Inflammatory macrophage (primary cell): ENCODE measurements around the gene DNAJC11.
"Not testable (repeated sequence)": the region's sequence is repeated elsewhere in the genome, so short reads cannot be mapped to it uniquely, and the experiment has no call there.

Experiments used
- DNase-seq, 2 donors: peaks; one replicate each; pipeline ENCODE4 v3.0.0-alpha.2; 2020 to 2022

The DNAJC11 gene

DNA sequence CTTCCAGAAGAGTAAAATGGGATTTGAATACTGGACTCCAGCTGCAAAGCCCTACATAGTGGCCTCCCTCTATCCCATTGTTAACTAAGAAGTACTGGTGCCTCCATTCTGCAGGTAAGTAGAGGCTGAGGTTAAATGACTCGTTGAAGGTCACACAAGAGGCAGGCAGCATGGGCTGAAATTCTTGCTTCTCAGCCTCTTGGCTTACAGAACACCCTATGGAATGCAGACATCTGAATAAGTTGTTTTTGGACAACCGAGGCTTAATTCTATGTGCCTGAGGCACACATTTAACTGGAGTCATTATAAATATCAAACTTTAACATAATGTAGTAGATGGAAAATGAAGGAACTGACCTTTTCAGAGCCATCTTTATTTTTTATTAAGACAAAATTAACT lies 5.7 kb downstream of the DNAJC11 start:
- no peak for DNase-seq

DNA sequence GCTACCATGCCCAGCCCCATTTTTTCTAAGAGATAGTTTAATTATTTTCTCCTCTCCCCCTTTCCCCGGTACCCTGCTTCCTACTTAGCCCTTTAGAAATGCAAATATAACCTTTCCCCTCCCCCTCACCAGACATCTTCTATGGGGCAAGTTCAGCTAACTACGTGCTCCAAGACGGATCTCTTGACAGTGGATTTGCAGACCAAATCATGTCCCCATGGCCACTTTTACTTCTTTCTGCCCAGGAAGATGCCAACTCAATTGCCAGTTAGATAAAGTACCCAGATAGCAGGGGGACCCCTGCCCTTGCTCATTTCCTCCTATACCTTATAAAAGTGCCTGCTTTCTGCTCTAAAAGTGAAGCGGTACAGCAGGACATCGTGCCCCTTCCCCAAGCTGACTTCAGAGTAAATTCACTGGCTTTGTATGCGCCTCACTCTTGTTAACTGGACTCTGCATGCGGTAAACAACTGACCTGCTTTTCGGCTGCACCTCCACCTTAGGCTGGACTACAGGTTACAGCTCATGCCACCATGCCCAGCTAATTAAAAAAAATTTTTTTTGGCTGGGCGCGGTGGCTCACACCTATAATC lies 7.4 kb downstream of the DNAJC11 start:
- no peak for DNase-seq

DNA sequence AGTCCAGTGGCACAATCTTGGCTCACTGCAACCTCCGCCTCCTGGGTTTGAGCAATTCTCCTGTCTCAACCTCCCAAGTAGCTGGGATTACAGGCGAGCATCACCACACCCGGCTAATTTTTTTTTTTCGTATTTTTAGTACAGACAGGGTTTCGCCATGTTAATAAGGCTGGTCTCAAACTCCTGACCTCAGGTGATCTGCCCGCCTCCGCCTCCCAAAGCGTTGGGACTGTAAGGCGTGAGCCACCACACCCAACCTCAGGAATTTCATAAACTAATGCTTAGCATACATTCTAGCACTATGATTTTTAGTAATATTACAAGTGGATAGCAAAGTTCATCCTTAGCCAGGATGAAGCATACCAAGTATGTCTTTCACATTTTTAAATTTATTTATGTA lies 8.7 kb downstream of the DNAJC11 start:
- no peak for DNase-seq

DNA sequence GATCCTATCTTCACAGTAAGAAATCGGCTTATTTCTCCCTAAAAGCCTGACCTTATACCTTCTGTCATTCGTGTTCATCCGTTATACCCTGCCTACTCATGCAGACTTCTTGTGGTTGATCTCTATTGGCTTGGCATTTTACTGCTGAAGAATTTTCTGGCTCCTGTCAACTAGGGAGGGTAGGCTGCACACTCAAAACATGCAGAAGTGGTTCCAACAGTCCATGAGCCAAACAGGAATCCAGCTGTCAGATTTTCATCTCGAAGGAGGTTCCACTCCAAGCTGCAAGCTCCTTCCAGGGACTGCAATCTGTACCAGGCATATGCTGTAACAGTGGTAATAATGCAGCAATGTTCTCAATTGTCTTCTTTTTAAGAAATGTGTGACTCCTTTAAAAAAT lies 10.1 kb downstream of the DNAJC11 start:
- no peak for DNase-seq

DNA sequence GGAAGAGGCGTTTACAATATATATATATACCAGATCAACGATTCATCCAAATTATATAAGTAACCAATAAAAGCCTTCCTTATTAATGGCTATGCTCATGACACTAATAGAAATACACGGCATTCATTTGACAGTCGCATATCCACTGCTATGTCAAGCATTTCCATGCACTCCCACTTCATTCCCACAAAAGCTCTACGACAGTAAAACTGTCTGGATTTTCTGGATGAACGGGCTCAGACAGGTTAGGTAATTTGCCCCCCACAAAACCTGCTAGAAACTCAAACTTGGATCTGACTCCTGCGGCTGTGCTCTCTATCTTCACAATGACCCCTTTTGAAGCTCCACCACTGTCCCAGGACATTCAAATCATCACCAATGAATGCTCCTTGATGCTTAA lies 11.4 kb downstream of the DNAJC11 start:
- DNase-seq, result no peak

DNA sequence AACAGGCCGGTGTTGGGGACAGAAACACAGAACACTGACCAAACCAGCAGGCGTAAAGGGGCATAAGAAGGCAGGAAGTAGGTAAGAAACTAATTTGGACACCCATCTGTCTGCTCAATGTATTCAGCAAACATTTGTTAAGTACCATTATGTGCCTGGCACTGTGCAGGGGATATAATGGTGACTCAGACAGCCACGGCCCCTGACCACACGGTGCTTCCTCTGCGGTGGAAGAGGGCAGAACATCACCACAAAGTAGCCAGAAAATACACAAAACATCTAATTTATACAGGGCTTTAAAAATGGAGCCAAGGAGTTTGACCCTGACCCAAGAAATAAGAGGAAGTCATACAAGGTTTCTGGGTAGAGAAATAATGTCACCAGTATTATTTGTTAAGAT lies 12.9 kb downstream of the DNAJC11 start:
- DNase-seq, result no peak

DNA sequence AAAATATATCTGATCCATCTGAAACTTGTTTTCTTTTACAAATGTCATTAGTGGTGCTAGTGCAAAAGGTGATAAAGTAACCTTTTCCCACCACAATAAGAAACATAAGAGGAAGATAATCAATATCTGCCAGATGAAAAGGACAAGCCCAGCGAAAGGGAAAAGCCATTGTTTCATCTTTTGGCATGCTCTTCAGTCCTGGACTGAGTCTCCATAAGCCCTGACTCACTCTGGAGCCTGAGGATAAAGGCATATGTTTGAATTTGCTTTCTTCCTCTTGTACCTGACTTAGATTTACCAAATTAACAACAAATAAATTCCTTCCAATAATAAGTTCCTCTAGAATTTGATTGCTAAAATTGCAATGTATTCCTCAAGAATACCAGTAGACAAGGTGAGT lies 13.6 kb downstream of the DNAJC11 start:
- no peak for DNase-seq

DNA sequence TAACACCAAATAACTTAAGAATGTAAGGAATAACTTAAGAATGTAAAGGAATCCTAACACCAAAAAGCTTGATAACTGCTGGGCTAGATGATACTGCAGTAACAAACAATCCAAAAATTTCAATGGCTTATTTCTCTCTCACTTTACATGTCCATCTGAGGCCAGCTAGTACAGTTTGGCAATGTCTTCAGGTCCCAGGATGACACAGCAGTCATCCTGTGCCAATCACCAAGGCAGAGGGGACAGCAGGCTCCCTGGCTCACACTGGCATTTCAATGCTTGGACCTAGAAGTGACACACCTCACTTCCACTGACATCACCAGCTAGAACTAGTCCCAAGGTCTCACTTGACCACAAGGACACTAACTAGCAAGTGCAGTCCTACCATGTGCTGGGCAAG lies 15.3 kb downstream of the DNAJC11 start:
- no peak for DNase-seq

DNA sequence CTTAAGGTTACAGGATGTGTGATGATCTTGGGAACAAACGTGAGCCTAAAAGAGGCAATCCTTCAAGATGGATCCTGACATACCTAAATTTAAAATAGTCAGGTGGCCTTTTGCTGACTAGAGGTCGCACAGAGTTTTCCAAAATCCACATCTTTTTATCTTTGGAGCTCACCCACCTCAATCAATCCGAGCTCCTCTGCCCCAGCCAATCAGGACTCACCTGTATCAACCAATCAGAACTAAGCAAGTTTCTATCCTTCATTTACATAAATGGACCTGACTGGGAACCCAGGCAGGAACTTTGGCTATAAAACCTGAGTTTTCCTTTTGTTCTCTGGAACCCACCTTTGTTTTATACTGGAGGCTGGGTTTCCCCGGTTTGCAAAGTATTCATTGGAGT lies 16.2 kb downstream of the DNAJC11 start:
- DNase-seq, result no peak

DNA sequence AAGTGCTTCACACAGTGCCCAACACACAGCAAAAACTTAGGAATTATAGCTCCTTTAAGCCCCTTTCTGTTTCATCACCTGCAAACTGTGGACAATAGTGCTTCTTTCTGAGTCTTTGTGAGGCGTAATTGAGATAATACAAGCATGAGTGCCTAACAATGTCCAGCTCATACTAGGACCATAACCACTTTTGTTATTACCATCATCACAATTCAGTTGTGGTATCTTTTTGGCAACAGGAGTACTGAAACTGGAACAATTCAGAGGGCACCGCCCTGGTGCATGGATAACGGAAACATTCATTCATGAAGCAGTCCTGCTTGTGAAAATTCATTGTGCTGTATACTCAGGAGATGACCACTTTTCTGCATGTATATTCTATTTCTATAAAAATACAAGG lies 18.2 kb downstream of the DNAJC11 start:
- no peak for DNase-seq

DNA sequence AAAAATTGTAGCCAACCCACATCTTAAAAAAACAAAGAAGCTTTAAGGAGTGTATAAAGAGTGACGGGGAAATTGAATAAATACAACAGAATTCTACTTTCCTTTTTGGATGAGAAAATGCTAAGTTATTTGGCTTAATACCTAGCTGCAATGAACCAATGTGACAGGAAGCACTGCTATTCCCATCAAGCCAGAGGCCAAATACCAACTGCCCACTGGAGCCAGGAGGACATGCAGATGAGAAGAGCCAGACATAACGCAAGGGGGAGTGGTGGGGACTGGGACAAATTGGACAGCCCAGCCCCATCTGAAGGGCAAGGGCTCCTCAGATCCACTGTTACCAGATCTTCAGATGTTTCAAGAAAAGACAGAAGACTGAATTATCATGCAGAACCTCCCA lies 25.7 kb downstream of the DNAJC11 start:
- no peak for DNase-seq

DNA sequence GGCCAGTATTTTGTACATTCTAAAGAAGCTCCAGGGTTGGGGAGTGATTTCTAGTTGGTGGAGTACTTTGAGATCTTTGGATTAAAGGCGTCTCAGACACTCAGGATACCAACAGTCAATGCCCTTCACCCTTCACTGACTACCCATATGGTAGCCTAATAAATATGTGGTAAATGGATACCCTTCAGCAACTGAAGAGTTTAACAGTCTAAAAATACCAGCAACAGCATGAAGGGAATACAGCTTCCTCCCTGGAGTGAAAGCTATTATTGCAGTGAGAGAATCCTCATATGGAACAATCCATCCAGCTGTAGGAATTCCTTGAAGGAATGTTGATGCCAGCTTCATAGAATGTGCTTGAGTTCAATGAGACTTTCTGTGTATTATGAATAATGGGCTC lies 26.8 kb downstream of the DNAJC11 start:
- no peak for DNase-seq

DNA sequence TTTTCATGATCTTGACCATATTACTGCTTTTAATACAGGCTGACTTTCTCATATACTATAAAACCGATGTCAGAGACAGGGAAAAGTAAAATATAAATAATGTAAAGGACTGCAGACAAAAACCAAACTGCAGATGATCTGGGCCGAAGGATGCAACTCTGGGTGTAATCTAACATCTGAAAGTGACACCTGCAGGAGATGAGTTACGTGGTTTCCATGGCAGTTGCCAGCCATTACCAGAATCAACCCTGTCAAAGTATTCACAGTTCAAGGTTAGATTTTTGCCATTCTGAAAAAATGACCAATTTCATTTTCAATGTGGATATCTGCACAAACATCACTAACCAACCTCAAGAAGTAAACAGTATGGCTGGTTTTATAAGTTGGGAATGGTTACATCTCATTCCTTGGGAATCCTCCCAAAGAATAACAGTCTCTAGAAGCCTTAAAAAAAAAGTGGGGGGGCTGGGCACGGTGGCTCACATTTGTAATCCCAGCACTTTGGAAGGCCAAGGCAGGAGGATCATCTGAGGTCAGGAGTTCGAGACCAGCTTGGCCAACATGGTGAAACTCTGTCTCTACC lies 27.7 kb downstream of the DNAJC11 start:
- no peak for DNase-seq

DNA sequence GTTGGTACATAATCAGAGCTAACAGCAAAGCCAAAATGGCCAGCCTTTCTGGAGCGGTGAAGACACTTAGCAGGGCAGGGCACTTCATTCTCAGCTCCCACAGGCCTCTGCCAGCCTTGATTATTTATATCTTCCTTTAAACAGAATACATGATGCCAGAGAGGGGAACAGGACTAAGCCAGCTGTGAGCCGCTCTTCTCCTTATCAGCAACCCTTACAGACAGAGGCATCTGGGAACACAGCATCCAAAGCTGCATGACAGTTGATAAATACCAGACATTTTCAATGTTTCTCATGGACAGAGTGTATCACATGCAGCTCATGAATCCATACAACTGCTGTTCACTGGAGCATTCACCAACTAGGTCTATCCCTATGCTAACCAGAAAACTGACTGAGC lies 29.1 kb downstream of the DNAJC11 start:
- DNase-seq, result no peak

DNA sequence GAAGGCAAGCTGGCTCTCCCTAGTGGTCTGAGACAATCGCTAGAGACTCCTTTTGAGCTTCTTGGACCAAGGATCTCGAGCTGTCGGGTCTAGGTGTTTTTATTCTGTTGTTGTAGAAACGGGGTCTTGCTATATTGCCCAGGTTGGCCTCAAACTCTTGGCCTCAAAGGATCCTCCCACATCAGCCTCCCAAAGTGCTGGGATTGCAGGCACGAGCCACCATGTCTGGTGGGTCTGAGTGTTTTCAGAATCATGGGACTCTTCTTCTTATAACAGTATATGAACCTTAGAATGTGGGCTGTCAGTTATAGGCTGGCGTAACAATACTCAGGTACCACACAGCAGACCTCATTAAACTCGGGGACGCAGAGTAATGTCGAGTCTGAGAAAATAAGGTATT lies 33.1 kb downstream of the DNAJC11 start:
- no peak for DNase-seq

DNA sequence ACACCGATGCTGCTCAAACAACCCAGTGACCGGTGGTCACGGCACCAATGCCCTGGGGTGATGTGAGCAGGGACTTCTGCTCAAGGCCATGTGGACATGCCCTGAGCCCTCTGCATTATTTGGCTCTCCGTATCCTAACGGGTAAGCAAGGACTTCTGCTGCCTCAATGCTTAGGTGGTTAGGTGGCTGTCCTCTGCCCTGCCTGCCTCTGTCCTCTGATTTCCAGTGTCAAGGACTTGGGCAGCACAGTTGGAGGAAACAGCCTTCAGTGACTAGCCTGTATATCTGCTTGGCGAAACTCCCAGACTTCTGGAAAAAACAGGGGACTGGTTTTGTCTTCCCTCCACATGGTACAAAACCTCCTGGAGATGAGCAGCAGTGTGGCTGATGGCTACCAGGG lies 34.5 kb downstream of the DNAJC11 start:
- DNase-seq, result no peak

DNA sequence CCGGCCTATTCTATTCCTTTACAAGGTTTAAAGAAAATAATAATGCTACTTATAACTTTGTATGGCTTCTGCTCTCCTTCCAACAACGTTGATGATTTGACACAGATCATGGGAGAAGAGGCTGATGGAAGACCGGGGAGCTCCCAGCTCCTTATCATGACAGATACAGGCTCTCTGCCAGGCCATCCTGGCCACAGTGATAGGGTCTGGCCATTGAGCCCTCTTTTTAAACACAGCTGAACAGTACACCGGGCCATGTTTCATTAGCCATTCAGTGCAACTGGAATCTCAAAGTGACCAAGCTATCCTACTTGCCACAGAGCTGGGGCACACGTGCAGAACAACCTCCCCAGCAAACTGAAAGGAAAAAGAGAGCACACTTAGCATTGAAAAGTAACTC lies 34.9 kb downstream of the DNAJC11 start:
- DNase-seq, result no peak

DNA sequence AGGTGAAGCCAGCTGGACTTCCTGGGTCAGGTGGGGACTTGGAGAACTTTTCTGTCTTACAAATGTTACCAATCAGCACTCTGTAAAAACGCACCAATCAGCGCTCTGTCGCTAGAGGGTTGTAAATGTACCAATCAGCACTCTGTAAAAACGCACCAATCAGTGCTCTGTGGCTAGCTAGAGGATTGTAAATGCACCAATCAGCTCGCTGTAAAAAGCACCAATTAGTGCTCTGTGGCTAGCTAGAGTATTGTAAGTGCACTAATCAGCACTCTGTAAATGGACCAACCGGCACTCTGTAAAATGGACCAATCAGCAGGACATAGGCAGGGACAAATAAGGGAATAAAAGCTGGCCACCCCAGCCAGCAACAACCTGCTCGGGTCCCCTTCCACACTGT lies 39.1 kb downstream of the DNAJC11 start:
- DNase-seq, result not testable (repeated sequence)

DNA sequence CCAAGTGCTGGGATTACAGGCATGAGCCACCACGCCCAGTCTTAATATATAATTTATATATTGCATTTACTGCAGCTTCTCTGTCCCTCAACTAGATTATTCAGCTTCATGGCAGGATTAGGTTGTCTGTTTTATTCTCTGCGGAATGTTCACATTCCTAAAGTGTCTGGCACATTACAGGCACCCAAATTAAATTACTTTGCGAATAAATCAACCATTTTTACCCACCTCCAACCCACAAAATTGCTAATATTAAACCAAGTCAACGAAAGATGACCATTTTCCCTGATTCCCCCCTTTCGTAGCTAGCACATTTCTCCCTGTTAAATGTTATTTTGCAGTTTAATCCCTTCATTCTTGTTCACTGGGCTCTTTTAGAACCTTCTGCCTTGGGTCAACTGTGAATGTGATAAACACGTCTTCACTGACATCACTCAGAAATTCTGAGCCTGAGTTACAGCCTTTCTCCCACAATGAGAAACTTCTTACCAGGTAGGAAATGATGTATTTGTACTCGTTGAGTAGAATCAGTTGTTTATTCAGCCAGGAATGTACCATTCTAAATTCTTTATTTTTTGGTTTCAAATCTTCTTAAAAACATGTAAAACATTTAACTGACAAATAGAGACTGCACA lies 41.1 kb downstream of the DNAJC11 start:
- DNase-seq, result no peak

DNA sequence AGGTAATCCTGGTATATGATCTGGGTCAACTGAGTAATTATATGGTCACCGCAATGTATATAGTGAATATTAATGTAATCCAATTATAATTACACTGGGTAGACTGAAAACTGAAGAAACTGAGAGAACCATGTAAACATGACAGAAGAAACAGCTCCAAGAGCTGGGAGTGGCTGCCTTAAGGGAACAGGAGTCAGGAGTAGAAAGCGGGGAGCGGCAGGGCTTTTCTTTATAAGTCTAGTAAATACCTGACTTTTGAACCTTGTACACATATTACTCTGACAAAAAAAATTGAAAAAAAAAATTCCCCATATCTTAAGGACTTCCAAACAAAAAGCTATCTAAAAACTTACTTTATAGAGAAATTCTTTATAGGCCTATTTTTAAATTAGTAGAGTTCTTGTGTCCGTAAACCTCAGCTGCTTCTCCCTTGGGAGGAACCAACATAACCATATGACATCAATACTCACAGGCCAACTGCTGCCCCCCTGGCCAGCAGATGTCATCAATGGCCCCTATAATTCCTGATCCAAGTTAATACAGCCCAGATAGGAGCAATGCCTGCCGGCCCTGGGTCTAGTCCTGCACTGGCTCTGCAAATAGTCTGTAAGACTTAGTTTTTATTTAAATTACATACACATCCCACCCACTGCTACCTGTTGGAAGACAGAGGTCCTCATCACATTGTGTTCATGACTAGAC lies 43.1 kb downstream of the DNAJC11 start:
- DNase-seq, result no peak

DNA sequence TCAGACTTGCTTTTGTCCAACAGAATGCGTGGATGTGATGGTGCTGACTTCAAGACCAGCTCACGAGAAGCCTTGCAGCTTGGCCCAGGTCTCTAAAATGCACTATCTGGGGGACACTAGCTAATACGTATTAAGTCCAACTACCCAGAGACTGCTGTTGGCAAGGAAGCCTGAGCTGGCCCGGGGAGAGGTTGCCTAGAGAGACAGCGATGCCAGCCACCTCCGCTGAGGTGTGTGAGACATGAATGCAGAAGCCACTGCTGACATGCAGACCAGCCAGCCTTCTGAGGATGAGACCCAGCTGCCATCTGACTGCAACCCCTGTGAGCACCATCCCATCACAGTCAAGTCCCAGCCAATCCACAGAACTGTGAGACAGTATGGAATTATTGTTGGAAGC lies 44.5 kb downstream of the DNAJC11 start:
- no peak for DNase-seq

DNA sequence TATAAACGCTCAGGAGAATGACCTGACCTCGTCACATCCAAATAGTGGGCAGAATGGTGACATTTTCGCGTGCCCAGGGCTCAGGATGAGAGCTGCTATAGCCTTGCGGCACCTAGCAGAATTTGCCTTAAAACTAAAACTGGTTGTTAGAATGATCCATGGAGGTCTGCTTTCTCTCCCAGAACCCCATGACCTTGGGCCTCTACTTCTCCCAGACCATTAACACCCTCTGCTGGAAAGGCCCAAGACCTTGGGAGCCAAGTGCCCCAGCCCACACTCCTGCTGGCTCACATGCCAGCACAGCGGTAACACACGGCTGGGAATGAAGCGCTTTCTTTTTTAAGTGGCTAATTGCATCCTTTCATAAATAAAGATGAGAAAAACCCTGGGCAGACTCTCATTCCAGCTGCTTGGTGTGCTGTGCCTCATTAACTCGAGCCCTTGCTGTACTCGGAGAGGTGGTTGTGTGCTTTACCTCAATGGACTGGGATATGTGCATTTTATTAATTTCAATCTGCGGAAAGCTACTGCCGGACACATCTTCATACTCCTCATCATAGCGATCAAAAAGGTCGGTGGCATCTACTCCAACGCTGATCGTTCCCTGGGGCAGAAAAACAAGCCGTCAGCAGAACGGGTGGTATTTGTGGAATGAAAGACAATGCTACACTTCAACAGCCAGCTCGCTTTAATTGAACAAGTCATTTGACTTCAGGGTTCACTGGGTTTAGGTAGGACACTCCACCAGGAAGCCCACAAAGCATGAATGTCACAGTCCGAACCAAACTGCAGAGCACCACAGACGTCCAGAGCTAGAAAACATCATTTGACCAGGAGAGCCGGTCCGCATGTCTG lies 48.0 kb downstream of the DNAJC11 start:
- no peak for DNase-seq

DNA sequence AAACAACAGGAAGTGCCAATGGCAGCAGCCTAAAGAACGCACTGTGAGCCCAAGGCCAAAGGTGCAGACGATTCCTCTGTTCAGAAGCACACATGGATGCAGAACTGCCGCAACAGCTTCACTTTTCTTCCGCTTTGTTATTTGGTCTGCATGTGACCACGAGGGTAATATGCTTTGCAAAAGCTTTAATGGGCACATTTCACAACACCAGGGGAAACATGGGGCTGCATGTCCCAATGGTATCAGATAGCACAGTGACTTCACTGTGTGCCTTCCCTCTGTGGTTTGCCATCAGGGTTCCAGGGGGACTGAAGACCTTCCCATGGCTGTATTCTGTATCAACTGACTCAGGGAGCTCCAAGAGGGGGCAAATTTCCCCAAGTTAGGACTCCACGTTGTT lies 48.6 kb downstream of the DNAJC11 start:
- peak; percentile 14 to 30 for DNase-seq
